GF-D8 (cell line): ENCODE measurements around the gene TIMM10.

Source experiments
- DNase-seq: peaks from one replicate; lab custom pipeline; 2025; lab: John Stamatoyannopoulos, UW

Gene TIMM10

GRCh38 chr11:57482782-57483561 lies 47.6 kb downstream of the TIMM10 start:
- no peak for DNase-seq

- DNase-seq: no peak
Observed at GRCh38 chr11:57481915-57482781, 48.4 kb downstream of the TIMM10 start.

- DNase-seq: no peak
Observed at GRCh38 chr11:57481315-57481714, 49.2 kb downstream of the TIMM10 start.

- peak; percentile 42 for DNase-seq
Observed at GRCh38 chr11:57480409-57481137, 50.0 kb downstream of the TIMM10 start.

GRCh38 chr11:57479911-57480310 lies 50.6 kb downstream of the TIMM10 start:
- DNase-seq: no peak

GRCh38 chr11:57479021-57479663 lies 51.4 kb downstream of the TIMM10 start:
- no peak for DNase-seq
